GM19324 (cell line): ENCODE data around the gene DDX6.

ENCODE experiments used
- ATAC-seq: cut with Tn5 transposase; IDR thresholded peaks from one replicate; pipeline ENCODE4 v1.9.1; 2021; ENCODE audit warnings: mild to moderate bottlenecking, moderate library complexity; ENCODE audit not compliant: unreplicated experiment, low FRiP score

The DDX6 gene

DNA sequence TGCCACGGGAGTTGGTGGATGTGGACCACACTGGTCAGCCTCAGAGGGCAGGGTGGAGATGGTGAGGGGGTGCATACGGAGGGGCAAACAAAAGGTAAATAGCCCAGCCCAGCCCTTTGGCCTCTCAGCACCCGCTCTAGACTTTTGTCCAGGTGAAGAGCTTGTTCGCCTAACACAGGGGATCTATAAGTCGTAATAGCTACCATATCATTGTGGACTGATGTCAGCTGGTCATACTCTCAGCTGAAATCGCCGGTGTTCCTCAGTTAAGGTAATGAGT is 84.5 kb downstream of the DDX6 start:
- no peak for ATAC-seq

DNA sequence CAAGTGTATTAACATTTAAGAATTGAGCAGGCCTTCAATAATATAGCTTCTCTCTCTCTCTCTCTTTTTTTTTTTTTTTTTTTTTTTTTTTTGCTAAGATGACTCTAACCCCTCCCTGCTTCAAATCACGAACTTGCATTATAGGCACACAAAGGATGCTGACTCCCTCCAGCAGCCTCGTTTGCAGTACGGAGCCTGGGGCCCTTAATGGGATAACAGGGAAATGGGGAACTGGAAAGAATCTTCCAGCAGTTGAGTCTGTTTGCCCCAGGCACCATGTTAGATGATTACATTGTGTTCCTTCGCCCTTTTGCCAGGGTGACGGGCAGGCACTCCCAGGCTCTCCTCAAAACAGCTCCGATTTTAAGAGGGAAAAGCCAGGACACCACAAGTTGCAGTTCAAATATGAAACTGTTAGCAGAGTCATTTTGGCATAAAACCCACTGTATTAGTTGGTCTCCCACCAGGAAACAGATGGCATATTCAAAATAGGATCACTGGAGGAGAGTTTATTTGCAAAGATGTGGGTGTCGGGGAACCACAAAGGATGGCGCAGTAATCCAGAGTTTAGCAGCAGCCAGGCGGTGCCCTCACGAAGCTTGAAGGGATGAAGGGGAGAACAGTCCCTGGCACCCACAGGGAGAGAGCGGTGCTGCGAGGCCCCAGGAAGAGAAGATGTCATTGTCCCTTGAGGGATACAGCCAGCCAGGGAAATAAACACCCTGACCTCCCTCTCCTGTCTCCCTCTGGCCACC is 85.0 kb downstream of the DDX6 start:
- no peak for ATAC-seq

DNA sequence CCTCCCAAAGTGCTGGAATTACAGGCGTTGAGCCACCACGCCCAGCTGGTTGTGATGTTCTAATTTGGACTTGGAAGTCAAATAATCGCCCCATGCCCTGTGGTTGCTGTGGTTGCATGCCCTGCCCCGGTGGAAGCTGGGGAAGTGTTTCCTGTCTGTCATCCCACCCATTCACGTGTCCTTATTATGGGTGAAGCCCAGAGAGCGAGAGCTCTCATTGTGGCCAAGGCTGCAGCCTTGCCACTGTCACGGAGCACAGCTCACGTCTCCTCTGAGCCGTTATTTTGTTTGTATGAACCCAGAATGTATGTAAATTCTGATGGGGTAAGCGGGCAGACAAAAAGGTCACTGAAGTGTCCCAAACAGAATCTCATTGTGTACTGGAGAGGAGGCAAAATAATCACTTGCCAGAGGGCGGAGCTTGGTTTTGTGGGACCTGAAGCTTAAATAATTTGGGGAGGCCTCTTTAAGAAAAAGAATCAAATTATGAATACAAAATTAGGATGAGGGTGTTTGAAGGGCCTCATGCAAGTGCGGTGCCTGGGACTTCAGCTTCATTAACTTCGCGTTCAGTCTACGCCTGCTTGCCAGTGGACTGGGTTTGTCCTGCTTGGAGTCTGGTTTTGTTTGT is 85.7 kb downstream of the DDX6 start:
- no peak for ATAC-seq

DNA sequence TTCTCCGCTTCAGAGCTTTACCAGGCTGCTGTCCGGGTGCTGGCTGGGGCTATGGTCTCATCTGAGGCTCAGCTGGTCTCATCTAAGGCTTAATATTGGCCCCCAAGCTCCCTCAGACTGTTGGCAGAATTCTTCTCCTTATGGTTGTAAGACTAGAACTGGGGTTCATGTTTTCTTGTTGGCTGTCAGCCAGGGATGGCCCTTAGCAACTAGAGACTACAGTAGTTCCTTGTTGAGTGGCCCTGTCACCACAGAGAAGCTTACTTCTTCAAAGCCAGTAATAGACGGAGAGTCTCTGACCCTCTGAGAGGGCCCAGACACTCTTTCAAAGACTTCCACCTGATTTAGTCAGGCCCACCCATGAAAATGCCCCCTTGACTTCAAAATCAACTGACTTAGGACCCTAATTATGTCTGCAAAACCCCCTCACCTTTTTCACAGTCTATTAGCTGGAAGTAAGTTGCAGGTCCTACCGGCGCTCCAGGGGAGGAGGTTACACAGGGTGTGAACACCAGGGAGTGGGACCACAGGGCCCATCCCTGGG is 87.3 kb downstream of the DDX6 start:
- no peak for ATAC-seq

DNA sequence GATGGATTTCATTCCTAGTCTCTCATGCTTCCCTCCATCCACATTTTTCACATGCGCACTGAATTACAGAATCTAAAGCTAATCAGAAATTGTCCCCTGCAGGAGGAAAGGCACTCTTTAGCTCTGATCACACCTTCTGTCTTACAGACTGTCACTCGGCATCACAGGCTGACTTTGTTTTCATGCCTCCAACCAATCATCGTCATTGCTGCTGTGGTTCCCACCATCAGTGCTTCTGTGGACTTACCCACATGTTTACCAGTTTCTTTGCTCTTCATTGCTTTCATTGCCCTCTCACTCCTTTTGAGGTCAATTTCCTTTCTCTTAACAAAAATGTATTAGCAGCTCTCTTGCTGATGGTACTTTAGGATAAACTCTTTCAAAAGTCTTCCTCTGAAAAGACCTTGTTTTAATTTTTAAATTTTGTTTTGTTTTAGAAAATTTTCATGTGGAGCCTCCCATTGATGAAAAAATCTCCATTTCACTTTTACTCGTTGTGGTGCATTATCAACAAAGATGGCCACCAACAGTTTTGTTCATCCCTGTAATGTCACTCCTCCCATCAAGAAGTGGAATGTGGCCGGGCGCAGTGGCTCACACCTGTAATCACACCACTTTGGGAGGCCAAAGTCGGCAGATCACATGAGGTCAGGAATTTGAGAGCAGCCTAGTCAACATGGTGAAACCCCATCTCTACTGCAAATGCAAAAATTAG is 91.3 kb downstream of the DDX6 start:
- ATAC-seq: no peak
